Superior temporal gyrus (tissue), 1 donor: Measurements from ENCODE around the gene RBP3.
A peak's percentile ranks its signal among the peaks of the same experiment; 100 is the strongest.

Experiments used
- DNase-seq: peaks from one replicate; pipeline ENCODE4 v3.0.0-alpha.2; 2016; ENCODE audit errors: extremely low spot score

The RBP3 gene

DNA sequence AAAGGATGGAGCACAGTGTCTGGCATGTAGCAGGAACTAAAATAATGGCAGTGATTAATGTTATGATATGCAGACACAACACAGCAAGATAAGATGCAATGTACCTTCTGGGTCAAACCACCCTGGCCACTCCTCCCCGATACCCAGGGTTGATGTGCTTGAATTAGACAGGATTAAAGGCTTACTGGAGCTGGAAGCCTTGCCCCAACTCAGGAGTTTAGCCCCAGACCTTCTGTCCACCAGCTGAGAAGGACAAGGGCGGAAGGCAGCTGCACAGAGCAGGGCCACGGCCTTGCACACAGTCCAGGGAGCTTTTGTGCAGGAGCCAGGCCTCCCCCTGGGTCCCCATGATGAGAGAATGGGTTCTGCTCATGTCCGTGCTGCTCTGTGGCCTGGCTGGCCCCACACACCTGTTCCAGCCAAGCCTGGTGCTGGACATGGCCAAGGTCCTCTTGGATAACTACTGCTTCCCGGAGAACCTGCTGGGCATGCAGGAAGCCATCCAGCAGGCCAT is at the start of gene RBP3:
Gene RBP3 (plus strand): TSS at position 226 of the 514 bp plus-strand sequence. CDS start 122 bp downstream, at position 348.
- DNase-seq = no peak

DNA sequence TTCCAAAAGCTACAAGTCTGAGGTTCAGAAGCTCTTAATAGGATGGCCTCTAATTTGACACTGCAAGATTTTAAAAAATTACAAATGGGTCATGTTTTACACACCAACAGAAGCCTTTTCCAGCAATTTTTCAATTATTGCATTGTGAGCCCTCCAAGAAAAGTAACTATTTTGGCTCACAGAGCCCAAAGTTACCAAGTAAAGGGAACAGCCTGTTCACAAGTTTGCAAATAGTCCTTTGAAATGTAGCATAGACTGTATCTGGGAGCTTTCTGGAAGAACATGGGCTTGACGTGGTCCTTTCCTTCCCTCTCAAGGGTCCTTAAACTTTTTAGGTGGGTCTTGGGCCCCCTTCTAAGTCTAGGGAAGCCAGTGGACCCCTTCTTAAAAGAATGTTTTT is 49.4 kb upstream of the RBP3 start:
- DNase-seq = no peak

DNA sequence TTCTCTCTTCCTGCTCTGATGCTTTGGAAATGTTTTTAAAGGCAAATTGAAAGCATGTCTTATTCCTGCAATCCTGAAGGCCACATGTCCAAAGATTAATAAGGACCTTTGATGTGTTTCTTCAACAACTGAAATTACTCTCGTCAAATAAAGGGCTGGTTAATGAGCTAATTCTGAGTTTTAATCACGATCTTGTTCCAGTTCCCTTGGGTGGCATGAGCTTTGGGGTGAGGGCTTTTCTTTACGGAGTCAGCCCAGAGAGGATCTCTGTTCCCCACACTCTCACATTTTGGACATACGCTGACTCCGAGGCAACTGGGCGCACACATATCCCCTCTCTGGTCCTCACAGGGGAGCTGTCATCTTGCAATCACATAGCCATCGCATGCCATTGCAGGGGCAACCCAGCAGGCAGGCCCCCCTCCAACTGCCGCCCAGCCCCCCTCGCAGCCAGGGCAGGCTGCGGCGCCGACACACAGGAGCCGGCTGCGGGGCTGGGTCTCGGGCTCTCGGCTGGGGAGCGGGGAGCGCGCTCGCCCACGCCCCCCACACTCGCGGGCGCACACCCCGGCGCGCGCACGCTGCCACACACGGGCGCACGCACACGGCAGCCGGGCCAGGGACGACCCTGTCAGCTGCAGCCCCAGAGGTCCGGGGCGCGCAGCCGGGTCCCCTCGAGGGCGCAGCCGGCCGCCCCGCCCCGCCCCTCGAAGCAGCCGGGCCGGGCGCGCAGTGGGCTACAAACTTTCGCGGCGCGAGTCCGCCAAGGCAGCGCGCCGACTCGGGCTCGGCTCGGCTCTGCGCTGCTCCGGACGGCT is 48.3 kb upstream of the RBP3 start, which contains the start of gene GDF10:
Gene GDF10 (plus strand): TSS at position 587 of the 818 bp plus-strand sequence. CDS start 455 bp downstream, outside the sequence.
- DNase-seq = no peak

DNA sequence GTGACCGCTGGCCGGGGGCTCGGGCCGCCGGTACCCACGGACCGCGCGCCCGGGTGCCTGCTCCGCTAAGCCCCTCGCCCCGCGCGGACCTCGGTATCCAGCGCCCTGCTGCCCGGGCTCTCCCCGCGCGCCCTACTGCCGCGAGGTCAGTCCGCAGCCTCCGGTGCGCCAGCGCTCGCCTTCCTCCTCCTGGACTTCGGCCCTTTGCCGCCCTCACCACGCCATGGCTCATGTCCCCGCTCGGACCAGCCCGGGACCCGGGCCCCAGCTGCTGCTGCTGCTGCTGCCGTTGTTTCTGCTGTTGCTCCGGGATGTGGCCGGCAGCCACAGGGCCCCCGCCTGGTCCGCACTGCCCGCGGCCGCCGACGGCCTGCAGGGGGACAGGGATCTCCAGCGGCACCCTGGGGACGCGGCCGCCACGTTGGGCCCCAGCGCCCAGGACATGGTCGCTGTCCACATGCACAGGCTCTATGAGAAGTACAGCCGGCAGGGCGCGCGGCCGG is 47.7 kb upstream of the RBP3 start:
- no peak for DNase-seq

DNA sequence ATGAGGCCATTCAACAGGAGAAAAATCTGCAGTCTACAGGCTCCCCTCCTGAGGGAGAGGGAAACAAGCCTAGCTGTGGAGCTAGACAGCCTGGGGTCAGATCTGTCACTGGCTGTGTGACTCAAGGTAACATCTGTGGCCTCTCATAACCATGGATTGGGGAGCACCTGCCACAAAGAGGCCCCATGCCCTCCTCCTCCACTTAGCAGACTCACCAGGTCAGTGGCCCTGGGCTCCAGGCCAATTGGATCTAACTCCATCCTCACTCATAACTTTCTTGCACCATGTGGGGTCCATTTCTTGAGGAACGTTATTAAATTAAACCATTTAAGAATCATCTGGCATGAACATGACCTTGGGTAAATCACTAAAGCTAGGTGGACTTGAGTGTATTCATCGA is 46.3 kb upstream of the RBP3 start:
- no peak for DNase-seq

DNA sequence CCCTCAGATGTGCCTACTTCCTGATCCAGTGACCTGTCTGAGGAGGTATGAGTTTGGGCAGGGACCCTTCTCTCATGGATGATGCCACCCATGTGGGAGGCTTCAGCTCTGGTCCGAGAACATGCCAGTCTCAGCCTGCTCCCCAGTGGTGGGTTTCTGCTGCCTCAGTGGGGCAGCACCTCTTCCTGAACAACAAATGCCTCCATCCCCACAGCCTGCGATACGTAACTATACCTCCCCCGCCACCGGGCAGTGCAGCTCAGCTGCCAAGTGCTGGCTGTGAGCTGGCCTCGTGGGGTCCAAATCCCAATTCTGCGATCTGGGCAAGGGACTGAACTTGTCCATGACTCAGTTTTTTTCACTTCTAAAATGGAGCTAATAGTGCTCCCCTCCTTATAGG is 45.1 kb upstream of the RBP3 start:
- DNase-seq = no peak

DNA sequence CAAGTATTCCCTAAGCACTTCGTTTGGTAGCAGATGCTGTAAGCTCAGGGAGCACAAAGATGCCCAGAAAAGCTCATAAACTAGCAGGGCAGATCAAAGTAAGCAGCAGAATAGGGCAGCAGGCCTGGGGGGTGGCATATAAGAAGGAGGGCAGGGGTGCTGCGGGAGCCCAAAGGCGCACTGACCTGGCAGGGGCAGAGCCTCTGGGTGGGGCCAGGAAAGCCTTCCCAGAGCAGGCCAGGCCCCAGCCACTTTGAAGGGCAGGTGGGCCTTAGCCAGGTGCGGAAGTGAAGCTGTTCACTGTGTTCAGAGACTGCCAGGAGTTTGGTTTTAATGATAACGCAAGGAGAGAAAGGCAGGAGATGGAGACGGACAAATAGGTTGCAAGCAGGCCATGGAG is 44.3 kb upstream of the RBP3 start:
- no peak for DNase-seq

DNA sequence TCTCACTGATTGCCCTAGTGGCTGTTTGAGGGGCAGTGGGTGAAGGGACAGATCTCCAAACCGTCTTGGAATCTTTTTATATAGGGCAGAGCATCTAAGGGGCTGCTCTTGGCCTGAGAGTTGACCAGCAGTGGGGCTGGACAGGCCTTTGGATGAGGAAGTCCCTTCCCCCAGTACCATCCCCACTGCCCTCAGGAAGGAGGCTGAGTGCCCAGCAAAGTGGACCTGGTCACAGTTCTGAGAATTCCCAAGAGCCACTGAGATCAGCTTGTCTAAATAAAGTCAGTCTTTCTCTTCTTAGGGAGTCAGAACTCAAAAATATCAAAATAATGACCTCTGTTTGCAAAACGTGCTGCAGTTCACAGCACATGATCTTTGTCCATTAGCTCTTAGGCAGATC is 42.6 kb upstream of the RBP3 start:
- DNase-seq = no peak

DNA sequence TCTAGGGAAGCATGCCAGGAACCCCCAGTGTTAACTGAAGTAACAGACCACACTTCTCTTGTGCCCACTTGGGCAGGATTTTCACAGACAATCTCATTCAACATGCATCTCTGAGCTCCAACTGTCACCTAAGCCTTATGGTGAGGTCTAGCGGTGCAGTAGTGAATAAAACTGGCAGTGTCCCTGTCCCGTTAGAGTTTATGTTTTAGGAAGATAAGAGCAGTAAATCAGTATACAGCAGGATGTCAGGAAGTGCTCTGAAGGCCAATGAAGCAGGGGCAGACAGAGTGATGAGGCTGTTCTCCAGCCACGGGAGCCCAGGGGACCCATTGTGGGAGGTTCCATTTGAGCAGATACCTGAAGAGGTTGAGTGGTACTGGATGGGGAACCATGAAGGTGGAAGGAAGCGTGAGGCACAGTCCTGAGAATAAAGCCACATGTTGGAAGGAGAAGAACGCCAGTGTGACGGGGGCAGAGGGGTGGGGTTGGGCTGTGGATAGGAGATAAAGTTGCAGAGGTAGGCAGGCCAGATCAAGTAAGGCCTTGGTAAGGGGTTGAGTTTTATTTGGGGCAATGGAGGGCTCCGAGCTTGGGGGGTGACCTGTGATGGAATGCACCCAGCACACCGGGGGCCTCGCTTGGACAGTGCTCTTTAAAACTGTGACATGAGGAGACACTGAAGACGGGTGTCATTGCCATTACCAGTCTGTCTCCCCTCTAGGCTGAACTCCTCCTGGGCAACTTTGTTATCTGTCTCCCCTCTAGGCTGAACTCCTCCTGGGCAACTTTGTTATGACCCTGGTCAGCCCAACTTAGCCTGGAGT is 41.6 kb upstream of the RBP3 start:
- no peak for DNase-seq

DNA sequence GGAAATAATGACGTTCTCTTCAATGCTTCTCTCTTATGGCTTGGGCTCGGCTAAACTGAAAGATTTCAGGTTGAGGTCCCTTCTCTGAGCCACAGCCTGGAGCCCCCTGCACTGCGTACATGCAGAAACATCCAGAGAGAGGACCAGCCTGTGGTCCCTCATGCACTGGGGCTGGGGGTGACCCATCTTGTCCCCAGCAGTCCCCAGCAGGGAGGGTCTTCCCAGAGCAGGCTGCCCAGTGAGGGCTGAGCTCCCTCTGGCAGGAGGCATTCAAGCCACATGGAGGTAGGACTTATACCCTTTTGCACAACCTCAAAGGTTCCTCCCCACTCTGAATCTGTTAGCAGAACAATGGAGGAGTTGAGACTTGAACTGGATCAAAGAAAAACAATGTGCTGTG is 40.8 kb upstream of the RBP3 start:
- no peak for DNase-seq

DNA sequence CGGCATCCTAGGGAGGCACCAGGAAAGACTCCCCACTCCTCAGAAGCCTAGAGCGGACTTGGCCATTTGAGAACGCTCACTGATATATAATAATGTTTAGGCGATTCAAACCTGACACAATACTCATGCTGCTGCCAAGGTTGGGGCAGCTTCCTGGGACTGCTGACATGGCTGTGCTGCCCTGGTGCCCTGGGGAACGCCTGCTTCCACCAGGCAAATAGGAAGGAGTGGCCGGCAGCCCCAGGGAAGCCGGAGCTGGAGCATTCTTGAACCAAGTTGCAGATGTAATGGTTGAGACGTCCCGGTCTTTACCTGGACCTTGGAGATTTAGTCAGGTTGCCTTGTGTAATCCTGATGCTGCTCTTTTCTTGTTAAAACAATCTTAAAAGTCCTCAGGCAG is 39.4 kb upstream of the RBP3 start:
- no peak for DNase-seq

DNA sequence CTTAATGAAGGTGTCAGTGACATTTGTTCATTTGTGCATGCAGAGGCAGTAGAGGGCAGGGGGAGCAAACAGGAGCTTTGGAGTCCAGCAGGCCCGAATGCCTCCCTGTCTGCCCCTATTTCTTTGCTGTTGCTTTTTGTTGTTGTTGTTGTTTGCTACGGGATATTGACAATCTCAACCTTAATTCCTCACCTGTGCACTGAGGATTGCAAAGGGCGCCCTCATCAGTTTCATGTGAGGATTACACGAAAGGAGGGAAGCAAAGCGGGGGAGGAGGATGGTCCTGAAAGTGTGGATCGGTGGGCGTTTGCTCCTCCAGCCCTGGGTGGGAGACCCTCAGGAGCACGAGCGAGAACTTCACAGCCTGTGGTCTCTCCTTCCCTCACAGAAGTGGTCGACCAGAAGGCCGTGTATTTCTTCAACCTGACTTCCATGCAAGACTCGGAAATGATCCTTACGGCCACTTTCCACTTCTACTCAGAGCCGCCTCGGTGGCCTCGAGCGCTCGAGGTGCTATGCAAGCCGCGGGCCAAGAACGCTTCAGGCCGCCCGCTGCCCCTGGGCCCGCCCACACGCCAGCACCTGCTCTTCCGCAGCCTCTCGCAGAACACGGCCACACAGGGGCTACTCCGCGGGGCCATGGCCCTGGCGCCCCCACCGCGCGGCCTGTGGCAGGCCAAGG is 38.6 kb upstream of the RBP3 start:
- DNase-seq = no peak

DNA sequence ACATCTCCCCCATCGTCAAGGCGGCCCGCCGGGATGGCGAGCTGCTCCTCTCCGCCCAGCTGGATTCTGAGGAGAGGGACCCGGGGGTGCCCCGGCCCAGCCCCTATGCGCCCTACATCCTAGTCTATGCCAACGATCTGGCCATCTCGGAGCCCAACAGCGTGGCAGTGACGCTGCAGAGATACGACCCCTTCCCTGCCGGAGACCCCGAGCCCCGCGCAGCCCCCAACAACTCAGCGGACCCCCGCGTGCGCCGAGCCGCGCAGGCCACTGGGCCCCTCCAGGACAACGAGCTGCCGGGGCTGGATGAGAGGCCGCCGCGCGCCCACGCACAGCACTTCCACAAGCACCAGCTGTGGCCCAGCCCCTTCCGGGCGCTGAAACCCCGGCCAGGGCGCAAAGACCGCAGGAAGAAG is 38.1 kb upstream of the RBP3 start:
- DNase-seq = no peak

DNA sequence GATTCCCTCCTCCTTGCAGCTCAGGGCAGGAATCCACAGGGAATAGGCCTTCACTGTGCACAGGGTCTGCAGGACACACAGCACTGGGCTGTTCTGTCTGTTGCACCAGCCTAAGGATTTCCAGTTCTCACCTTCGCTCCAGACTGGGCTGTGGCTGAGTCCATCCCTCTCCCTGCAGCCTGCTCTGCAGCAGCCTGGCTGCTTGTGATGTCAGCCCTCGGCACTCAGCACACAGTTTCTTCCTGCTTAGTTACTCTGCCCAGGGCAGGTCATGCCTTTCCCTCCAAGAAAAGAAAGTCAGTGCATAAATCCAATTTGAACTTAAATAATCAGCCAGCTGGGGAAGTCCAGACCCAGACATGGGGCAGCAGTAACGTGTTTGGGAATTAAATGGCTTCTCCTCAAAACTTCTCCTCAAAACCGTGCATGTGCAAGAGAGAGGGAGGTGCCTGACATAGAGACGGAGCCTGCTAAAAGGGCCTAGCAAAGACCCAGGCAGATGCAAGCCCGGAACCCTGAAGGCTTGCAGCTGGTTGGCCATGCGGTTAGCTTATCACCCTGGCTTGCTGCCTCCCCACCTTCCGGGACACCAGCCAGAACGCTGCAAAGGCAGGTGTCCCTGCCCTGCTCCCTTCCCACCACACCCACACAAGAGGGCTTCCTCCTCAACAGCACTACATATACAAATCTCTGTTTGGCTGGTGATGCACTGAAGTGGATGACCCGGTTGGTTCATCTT is 36.8 kb upstream of the RBP3 start:
- no peak for DNase-seq

DNA sequence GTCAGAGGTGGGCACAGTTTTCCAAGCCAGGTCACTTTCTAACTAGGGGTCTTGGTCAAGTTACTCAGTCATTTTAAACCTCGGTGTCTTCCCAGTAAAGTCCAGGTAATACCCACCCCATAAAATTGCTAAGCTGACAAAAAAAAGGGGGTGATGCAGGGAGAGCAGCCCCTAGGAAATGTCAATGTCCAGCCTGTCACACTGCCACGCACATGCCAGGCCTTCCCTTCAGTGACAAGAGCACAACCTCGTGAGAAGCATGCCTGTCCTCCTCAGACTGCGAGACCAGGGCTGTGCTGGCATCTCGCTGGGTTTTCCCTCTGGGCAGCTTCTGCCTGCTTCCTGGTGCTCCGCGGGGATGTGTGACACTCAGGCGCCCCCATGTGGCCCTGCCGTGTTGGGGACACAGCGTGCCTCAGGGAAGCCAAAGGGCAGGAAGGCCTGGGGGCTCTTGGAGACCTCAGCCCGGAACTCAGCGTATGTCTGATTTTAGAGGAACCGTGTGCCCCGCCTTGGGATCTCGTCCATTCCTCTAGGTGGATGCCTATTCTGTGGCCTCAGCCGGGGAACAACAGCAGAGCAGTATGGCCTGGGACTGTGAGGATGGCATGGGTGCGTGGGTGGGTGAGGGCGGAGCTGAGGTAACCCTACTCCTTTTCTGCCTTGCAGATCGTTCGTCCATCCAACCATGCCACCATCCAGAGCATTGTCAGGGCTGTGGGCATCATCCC is 36.1 kb upstream of the RBP3 start:
- peak; percentile 87 for DNase-seq

DNA sequence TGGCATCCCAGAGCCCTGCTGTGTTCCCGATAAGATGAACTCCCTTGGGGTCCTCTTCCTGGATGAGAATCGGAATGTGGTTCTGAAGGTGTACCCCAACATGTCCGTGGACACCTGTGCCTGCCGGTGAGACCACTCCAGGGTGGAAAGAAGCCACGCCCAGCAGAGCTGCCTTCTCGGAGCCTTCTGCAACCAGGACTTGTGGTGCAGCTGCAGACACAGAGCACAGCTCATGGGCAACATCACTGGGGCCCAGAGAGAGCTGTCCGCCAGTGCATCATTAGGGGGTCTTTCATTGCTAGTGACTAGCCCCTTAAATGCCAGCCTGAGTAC is 35.5 kb upstream of the RBP3 start:
- DNase-seq = no peak

DNA sequence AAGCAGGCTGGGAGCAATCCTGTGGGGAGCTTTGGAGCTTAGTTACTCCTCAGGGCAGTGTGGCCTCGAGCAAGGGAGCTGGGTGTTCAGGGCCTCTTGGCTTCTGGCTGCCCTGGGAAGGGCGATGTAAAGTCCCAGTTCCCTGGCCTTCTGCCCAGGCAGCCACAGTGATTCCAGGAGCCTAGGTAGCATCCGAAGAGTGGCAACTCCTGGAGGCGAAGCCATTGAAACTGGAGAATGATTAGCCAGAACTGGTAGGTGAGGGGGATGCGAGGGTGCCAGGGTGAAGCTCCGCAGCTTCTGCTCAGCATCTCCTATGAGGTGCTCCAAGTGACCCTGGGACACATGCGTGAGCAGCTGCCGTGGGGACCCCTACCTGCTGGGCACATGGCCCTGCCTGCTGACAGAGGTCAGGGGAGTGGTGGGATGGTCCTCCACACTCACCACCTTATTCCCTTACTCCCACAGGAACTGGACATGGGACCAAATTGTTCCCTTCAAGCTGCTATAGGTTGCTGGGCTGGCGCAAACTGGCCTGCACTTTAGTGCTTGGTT is 33.7 kb upstream of the RBP3 start:
- DNase-seq = no peak

DNA sequence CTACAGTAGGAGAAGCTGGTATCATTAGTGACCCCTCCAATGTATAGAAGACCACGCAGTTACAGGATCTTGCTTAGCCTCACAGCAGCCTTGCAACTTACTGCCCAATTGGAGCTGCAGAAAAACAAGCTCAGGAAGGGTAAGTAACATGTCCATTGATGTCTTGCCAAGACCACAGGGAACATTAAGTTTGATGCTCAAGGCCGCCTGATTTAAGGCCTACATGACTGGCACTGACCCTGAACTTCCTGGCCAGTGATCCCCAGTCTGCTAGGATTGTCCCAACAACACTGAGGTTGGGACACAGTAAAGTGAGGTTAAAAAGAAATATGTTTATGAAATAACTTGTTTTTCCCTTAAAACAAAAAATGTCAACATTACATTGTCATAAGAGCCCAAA is 32.7 kb upstream of the RBP3 start:
- DNase-seq = no peak

DNA sequence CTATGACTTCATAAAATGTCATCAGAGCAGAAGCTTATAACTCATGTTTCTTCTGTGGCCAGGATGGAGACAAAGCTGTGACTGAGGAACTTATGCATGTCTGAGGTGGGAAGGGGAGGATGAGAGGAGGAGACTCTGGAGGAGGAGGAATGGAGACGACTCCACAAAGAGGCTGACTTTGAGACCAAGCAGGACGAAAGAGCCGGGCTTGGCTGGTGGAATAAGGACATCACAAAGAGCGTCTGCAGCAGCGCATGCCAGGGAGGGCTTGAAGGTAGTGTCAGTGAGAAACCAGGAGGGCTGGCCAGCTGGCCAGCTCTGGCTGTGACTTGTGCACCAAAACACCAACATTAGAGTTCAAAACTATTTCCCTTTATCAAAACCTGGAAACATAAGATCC is 32.0 kb upstream of the RBP3 start:
- DNase-seq = no peak

DNA sequence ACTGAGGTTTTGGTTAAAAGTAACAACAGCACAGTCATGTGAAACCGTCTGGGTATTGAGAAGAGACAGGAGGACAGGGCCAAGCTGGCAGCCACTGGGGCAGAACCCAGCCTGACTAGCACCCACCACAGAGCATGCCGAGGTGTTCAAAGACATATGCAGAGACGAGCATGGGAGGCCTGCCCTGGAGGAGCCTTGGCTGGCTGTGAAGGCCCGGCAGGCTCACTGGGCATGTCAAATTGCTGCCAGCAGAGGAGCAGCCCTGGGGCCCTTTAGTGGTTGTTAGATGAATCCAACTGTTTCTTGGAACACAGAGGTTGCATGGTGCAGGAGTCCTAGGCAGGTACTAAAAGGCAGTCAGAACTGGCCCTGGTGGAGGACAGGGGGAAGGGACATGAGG is 30.9 kb upstream of the RBP3 start:
- no peak for DNase-seq
